ENCODE measurements around the gene GAB2. TPM values are rescaled to one million over a fixed set of nuclear protein-coding genes. Genes with fewer than 3 reads are reported as not detected.

The GAB2 gene
- total and polyA plus RNA-seq, 10 of the 15 experiments (the other 5 are each of a cell fraction or from before 2014, with no cell fraction given) = 0.69 to 12.6 (median 3.8) TPM

DNA sequence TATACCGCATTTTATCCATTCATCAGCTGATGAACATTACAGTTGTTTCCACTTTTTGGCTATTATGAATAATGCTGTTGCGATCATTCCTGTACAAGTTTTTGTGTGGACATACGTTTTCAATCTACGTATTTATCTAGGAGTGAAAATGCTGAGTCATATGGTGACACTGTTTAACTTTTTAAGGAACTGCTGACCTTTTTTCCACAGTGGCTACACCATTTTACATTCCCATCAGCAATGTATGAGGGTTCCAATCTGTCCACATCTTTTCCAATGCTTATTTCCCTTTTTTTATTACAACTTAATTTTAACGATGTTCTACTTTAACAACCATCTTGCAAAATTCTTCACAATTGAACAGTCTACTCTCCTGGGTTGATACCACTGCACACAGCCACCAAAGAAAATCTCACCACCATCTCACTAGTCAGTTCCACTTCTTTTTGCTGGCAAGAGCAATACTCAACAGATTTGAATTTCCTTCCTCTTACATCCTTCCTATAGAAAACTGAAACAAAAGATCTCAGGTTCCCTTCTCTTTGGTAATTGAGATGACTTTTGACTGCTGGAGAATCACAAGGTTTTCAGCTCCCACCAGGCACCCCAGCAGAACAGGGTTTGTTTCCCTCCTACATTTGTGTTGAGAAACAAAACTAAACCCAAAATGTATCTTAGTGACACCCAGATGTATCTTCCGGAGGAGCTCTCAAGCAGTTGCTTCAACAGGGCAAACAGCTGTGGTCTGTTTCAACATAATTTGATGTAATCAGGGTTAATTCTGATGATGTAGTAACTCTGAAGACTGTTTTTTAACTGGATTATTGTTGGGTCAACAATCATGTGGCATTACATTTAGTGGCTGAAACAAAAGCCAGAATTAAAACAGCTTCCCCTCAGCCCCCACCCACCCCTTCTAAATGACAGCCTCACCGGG, 7.0 kb upstream of the GAB2 start:
- Histone ChIP-seq H3K36me3 (ENCODE audit: control insufficient read depth in 2 of 2, insufficient read depth in 2 of 2, low read length in 1 of 2) (no peaks in the 10 kb centered on the region), H3K4me1 (ENCODE audit: control insufficient read depth, insufficient read depth, low read length) (peaks cover 66% of the 10 kb centered on the region), H3K9me3 (replicated peaks; ENCODE audit: control insufficient read depth, insufficient read depth, low read length) (no peaks in the 10 kb centered on the region; the same call in 2 of the 3 replicates), H2AFZ (ENCODE audit: control insufficient read depth, low read depth, low read length) (peak overlapping the region; percentile 9), H3K27me3 (replicated peaks in 1 of 2; ENCODE audit: control insufficient read depth in 2 of 2, insufficient read depth in 2 of 2, low read length in 1 of 2) (no peaks in the 10 kb centered on the region), H3K4me3 (peak overlapping the region; percentile 18; the same call in 1 of the 2 replicates), H3K4me2 (ENCODE audit: control insufficient read depth, insufficient read depth) (peak overlapping the region; percentile 88), H4K20me1 (ENCODE audit: control insufficient read depth, insufficient read depth) (no peaks in the 10 kb centered on the region), H3K27ac (ENCODE audit: control insufficient read depth, insufficient read depth) (peak overlapping the region; percentile 73), H3K79me2 (ENCODE audit: control insufficient read depth, insufficient read depth, low read length) (no peaks in the 10 kb centered on the region), H3K9ac (ENCODE audit: control insufficient read depth, insufficient read depth, low read length) (peak overlapping the region; percentile 47; the same call in 1 of the 2 replicates)
- RAD21 ChIA-PET (ENCODE audit: unreplicated experiment) = interaction anchor here (0.8 to 2.1 kb wide), 5 partner anchors 9 to 196 kb away, joined by 3 to 10 read pairs (median 4); partner anchors contain the start of gene NARS2
- 8% methylated on average over 7 of the region's 7 CpGs for WGBS (ENCODE audit: insufficient coverage, insufficient replicate concordance, low lambda C conversion rate, missing lambda C conversion rate)
- no TSS peak for BruUV-seq (replicated peaks)
- intact Hi-C loops (cut with micrococcal nuclease; ENCODE audit: unreplicated experiment) (loop anchor here (5.0 to 10.0 kb wide), 2 partner anchors 287 to 350 kb away; partner anchors contain the start of genes ALG8 and NDUFC2), in situ Hi-C loops (cut with MboI) (no loop called here)
- peak; percentile 12 for ATAC-seq
- FAIRE-seq = no peak
- CTCF ChIA-PET = interaction anchor here (1.2 to 11.9 kb wide), 7 partner anchors 9 to 196 kb away, joined by 3 to 280 read pairs (median 6); no protein-coding TSS in a partner anchor
- SMC1A ChIA-PET (ENCODE audit: uncharacterized antibody, unreplicated experiment) = interaction anchor here (0.8 to 2.6 kb wide), 10 partner anchors 9 to 196 kb away, joined by 3 to 10 read pairs (median 4); no protein-coding TSS in a partner anchor
- POLR2A ChIA-PET = interaction anchor here (1.3 kb wide), 1 partner anchor 27 kb away, joined by 3 read pairs; no protein-coding TSS in a partner anchor
- DNase-seq (ENCODE audit: low read depth, low spot score) = peak; percentile 70
- TF ChIP-seq IRF4 (IDR thresholded peaks at IDR 0.05; ENCODE audit: low read depth, low read length) (0 out of 2 replicates have a peak, but pooled peaks have one; percentile 33), EED (IDR thresholded peaks at IDR 0.05; ENCODE audit: low read depth) (peak; percentile 47; the same call in 1 of the 2 replicates), JUNB (IDR thresholded peaks at IDR 0.05) (peak; percentile 68), MEF2B (IDR thresholded peaks at IDR 0.05; ENCODE audit: partially characterized antibody, poor library complexity, severe bottlenecking) (no peak), RUNX3 (IDR thresholded peaks at IDR 0.05; ENCODE audit: low read length) (peak; percentile 13; the same call in 1 of the 2 replicates), IKZF2 (IDR thresholded peaks at IDR 0.05) (peak; percentile 50), BACH1 (IDR thresholded peaks at IDR 0.05; ENCODE audit: borderline replicate concordance) (peak; percentile 93), NFIC (IDR thresholded peaks at IDR 0.05; ENCODE audit: low read depth, low read length) (0 out of 2 replicates have a peak, but pooled peaks have one; percentile 30), ETV6 (conservative IDR thresholded peaks at IDR 0.05 in 1 of 2, IDR thresholded peaks at IDR 0.05 in 1 of 2; ENCODE audit: borderline replicate concordance in 1 of 2, low read depth in 1 of 2) (peak in 1 of 2 experiments; percentile 10; a peak in 1 of 4 replicates)
- TF ChIP-seq, protein P1, sequence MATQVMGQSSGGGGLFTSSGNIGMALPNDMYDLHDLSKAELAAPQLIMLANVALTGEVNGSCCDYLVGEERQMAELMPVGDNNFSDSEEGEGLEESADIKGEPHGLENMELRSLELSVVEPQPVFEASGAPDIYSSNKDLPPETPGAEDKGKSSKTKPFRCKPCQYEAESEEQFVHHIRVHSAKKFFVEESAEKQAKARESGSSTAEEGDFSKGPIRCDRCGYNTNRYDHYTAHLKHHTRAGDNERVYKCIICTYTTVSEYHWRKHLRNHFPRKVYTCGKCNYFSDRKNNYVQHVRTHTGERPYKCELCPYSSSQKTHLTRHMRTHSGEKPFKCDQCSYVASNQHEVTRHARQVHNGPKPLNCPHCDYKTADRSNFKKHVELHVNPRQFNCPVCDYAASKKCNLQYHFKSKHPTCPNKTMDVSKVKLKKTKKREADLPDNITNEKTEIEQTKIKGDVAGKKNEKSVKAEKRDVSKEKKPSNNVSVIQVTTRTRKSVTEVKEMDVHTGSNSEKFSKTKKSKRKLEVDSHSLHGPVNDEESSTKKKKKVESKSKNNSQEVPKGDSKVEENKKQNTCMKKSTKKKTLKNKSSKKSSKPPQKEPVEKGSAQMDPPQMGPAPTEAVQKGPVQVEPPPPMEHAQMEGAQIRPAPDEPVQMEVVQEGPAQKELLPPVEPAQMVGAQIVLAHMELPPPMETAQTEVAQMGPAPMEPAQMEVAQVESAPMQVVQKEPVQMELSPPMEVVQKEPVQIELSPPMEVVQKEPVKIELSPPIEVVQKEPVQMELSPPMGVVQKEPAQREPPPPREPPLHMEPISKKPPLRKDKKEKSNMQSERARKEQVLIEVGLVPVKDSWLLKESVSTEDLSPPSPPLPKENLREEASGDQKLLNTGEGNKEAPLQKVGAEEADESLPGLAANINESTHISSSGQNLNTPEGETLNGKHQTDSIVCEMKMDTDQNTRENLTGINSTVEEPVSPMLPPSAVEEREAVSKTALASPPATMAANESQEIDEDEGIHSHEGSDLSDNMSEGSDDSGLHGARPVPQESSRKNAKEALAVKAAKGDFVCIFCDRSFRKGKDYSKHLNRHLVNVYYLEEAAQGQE (IDR thresholded peaks at IDR 0.05; ENCODE audit: low read depth, low read length) = no peak
- TF ChIP-seq, protein P2, sequence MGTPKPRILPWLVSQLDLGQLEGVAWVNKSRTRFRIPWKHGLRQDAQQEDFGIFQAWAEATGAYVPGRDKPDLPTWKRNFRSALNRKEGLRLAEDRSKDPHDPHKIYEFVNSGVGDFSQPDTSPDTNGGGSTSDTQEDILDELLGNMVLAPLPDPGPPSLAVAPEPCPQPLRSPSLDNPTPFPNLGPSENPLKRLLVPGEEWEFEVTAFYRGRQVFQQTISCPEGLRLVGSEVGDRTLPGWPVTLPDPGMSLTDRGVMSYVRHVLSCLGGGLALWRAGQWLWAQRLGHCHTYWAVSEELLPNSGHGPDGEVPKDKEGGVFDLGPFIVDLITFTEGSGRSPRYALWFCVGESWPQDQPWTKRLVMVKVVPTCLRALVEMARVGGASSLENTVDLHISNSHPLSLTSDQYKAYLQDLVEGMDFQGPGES (IDR thresholded peaks at IDR 0.05) = no peak
- TF ChIP-seq, protein P3, sequence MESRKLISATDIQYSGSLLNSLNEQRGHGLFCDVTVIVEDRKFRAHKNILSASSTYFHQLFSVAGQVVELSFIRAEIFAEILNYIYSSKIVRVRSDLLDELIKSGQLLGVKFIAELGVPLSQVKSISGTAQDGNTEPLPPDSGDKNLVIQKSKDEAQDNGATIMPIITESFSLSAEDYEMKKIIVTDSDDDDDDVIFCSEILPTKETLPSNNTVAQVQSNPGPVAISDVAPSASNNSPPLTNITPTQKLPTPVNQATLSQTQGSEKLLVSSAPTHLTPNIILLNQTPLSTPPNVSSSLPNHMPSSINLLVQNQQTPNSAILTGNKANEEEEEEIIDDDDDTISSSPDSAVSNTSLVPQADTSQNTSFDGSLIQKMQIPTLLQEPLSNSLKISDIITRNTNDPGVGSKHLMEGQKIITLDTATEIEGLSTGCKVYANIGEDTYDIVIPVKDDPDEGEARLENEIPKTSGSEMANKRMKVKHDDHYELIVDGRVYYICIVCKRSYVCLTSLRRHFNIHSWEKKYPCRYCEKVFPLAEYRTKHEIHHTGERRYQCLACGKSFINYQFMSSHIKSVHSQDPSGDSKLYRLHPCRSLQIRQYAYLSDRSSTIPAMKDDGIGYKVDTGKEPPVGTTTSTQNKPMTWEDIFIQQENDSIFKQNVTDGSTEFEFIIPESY (IDR thresholded peaks at IDR 0.05) = no peak
- TF ChIP-seq, protein P4, sequence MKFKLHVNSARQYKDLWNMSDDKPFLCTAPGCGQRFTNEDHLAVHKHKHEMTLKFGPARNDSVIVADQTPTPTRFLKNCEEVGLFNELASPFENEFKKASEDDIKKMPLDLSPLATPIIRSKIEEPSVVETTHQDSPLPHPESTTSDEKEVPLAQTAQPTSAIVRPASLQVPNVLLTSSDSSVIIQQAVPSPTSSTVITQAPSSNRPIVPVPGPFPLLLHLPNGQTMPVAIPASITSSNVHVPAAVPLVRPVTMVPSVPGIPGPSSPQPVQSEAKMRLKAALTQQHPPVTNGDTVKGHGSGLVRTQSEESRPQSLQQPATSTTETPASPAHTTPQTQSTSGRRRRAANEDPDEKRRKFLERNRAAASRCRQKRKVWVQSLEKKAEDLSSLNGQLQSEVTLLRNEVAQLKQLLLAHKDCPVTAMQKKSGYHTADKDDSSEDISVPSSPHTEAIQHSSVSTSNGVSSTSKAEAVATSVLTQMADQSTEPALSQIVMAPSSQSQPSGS (IDR thresholded peaks at IDR 0.05; ENCODE audit: low read length) = 0 out of 2 replicates have a peak, but pooled peaks have one; percentile 27
